WI38 (cell line): Measurements from ENCODE around the gene FKBP9.
A peak's percentile ranks its signal among the peaks of the same experiment; 100 is the strongest.
"Not testable (repeated sequence)": the region's sequence is repeated elsewhere in the genome, so short reads cannot be mapped to it uniquely, and the experiment has no call there.

Source experiments
- H3K4me3 ChIP-seq: 2 replicates; pipeline ENCODE4 v1.5.1; 2011; ENCODE audit warnings: low read depth, mild to moderate bottlenecking, control low read depth, low read length
- TF ChIP-seq, protein P1 (sequence below): IDR thresholded peaks from 2 replicates; pipeline ENCODE4 v1.5.1; 2012; ENCODE audit warnings: low read depth, mild to moderate bottlenecking, control low read depth, low read length

FKBP9 gene

GRCh38 chr7:32957326-32958045, at the start of gene FKBP9:
Gene FKBP9 (plus strand): TSS chr7:32957440. CDS start chr7:32957574, 134 bp downstream.
- TF ChIP-seq, protein P1, sequence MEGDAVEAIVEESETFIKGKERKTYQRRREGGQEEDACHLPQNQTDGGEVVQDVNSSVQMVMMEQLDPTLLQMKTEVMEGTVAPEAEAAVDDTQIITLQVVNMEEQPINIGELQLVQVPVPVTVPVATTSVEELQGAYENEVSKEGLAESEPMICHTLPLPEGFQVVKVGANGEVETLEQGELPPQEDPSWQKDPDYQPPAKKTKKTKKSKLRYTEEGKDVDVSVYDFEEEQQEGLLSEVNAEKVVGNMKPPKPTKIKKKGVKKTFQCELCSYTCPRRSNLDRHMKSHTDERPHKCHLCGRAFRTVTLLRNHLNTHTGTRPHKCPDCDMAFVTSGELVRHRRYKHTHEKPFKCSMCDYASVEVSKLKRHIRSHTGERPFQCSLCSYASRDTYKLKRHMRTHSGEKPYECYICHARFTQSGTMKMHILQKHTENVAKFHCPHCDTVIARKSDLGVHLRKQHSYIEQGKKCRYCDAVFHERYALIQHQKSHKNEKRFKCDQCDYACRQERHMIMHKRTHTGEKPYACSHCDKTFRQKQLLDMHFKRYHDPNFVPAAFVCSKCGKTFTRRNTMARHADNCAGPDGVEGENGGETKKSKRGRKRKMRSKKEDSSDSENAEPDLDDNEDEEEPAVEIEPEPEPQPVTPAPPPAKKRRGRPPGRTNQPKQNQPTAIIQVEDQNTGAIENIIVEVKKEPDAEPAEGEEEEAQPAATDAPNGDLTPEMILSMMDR, result no peak
- peak within 1 kb of the TSS; percentile 87 for H3K4me3 ChIP-seq

DNA sequence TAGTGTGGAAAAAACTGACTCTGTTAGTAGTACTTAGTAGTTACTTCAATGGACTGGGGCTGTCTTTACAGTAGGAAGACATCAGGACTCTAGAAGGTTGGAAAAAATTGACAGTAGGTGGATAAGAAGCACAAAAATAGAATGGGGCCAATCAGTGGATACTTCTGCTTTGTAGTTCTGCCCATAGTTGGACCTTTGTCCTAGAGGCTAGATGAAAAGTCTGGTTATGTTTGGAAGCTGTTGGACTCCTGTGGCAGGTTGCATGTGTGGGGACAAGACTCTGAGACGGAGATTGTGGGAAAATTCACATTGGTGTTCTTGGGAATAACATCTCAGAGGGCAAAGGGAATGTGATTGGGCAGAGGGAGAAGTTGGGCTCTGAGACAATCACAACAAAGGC, 47.0 kb upstream of the FKBP9 start:
- no peak overlapping the region for H3K4me3 ChIP-seq
- TF ChIP-seq, protein P1, result no peak

DNA sequence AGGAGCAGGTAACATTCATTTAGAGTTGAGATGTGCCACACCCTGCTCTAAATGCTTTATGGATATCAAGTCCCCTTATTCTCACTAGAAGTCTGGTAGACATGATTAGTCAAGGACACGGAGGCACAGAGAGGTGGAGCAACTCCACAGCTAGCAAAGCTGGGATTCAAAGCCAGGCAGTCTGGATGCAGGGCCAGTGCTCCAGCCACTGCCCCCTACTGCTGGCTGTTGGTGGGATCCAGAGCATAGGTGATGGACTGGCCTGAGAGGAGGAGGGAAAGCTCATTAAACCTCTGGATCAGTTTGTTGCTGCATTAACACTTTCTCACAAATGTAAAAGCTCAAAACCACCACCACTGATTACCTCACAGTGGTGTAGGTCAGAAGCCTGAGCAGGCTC, 43.1 kb upstream of the FKBP9 start:
- no peak overlapping the region for H3K4me3 ChIP-seq
- TF ChIP-seq, protein P1, result no peak

DNA sequence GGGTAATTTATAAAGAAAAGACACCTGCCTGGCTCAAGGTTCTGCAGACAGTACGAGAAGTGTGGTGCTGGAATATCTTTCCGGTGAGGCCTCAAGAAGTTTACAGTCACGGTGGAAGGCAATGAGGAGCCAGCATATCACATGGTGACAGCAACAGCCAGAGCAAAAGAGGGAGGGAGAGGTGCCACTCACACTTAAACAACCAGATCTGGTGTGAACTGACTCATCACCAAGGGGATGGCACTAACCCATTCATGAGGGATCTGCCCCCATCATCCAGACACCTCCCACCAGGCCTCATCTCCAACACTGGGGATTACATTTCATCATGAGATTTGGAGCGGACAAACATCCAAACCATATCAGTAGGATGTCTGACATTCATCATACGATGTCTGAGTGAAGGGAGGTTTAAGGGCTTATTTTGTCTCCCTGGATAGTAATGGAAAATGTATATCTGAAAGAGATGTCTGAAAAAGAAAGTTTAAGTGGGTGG, 42.2 kb upstream of the FKBP9 start:
- H3K4me3 ChIP-seq, result no peak overlapping the region
- TF ChIP-seq, protein P1, result no peak

- H3K4me3 ChIP-seq, result no peak overlapping the region
- TF ChIP-seq, protein P1, result no peak
Measured at GRCh38 chr7:32916006-32916405, 41.2 kb upstream of the FKBP9 start.

DNA sequence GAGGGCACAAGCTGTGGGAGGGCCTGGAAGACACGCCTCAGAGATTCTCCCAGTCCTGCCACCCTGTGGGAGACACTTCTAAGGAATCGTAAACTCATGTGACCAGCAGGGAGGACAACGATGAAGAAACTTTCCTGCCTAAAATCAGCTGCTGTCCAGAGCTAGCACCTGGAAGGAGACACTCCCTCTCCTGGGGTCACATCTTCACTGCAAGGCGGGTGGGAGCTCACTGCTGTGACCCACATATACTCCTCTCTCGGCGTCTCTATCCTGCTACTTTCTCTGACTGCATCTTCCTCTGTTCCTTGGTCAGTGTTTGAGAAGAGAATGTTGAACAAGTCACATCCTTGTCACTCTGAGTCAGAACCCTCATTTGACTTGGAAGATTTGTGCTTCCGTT, 40.2 kb upstream of the FKBP9 start:
- not testable (repeated sequence) for H3K4me3 ChIP-seq

DNA sequence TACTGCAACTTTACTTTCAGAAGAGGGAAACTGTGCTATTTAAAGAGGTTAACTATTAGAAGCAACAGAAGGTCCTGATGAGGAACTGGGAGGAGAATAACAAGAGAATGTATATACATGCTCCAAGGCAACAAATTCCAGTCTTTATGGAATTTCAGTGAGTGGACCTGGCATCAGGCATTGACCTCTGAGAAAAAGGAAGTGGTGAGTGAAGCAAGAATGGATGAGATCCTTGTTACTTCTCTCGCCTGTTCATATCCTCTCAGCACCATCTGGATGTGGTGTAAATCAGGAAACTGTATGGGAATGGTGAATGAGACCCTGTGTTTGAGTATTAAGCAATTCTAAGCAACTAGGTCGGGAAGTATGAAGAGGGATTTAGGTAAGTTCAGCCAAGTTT, 35.3 kb upstream of the FKBP9 start:
- TF ChIP-seq, protein P1, result no peak
- H3K4me3 ChIP-seq, result no peak overlapping the region
